GM18870 (cell line): Measurements from ENCODE around the gene INHA.

Source experiments
- ATAC-seq: cut with Tn5 transposase; IDR thresholded peaks from one replicate; pipeline ENCODE4 v1.9.1; 2021; ENCODE audit warnings: moderate library complexity; ENCODE audit not compliant: unreplicated experiment

The INHA gene

DNA sequence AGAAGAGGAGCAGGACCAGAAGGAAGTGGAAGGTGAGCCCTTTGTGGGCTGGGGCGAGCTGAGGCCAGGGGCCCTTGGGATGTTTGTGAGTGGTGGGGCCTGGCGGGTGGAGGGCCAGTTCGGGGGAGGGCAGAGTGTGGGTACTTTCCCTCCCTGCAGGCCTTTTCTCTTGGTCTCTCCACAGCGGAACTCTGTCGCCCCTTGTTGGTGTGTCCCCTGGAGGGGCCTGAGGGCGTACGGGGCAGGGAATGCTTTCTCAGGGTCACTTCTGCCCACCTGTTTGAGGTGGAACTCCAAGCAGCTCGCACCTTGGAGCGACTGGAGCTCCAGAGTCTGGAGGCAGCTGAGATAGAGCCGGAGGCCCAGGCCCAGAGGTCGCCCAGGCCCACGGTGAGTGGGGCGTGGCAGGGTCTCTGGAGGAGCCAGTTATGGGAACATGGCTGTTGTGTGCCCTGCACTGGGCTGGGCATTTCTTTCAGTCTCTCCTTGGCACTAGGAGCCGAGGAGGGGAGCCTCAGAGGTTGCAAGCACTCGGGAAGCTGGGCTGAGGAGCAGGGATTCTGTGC is 36.4 kb downstream of the INHA start:
- no peak for ATAC-seq

DNA sequence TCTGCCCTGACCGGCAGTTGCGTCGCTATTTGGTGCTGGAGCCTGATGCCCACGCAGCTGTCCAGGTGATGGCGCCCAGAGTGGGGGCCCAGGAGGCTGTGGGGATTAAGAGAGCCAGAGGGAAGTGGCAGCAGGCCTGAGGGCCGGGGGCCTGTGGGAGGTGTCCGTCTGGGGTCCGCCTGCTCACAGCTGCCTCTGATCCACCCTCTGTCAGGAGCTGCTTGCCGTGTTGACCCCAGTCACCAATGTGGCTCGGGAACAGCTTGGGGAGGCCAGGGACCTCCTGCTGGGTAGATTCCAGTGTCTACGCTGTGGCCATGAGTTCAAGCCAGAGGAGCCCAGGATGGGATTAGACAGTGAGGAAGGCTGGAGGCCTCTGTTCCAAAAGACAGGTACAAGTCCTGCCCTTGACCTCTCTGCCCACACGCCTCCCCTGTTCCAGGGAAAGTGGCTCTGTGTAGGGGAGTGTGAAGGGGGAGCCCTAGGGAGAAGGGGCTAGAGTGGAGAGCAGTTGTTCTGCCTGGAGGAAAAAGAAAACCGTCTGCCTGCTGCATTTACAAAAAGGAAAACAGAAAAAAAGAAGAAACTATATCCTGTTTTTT is 37.1 kb downstream of the INHA start:
- no peak for ATAC-seq

DNA sequence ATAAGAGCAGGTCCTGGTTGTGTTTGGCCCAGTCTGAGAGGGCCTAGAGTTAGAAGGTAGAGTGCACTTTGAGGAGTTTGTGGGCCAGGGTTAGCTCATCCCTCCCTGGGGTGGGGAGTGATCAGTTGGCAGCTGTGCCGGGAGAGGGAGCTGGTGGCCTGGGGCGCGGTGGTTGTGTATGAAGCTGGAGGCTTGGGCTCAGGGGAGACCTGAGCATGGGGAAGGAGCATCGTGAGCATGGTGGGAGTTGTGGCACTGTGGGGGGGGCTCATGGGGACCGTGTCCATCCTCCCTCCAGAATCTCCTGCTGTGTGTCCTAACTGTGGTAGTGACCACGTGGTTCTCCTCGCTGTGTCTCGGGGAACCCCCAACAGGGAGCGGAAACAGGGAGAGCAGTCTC is 39.2 kb downstream of the INHA start:
- no peak for ATAC-seq

DNA sequence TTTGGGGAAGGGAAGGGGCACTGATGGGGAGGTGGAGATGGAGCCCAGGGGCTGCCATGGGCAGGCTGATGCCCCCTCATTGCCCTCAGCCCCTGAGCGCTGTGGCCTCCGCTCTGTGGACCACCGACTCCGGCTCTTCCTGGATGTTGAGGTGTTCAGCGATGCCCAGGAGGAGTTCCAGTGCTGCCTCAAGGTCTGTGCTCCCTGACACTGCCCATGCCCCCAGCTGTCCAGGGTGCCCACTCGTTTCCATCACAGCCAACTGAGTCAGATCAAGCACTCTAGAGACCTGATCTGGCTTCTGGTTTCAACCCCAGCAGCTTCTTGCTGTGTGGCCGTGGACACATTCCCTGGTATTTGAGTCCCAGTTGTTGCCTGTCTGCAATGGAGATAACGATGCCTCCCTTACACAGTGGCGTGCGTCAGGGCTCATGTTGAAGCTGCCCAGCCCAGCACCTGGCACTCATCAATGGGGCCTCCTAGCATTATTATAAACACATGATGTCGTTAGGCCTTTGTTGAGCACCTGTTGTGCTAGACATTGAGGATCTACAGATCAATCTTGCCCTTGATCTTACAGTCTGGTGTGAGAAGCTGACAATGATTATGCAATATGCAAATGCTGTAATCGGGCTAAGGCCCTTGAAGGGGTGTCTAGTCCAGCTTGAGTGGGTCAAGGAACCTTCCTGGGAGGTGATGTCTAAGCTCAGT is 39.9 kb downstream of the INHA start:
- no peak for ATAC-seq

DNA sequence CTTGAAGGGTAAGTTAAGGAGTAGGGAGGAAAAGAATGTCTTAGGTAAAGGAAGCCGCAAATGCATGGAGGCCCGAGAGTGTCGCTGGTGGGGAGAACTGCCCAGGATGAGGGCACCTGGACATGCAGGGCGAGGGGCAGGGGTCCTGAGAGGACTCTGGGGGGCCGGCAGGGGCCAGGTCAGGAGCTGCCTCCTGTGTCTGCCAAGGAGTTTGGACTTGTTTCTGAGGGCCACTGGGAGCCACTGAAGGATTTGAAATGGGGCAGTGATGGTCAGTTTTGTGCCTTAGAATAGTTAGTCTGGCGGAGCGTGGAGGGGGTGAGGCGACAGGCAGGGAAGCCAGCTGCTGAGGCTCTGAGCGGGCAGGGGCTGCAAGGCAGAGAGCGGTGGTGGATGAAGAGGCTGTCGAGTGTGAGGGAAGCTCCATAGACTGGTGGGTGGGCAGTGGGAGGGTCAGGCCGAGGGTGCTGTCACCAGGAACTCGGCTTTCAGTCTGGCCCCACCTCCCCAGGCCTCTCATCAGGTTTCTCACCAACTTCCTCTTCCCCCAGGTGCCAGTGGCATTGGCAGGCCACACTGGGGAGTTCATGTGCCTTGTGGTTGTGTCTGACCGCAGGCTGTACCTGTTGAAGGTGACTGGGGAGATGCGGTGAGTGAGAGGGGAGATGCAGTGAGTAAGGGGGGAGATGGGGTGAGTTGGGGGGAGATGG is 40.6 kb downstream of the INHA start:
- ATAC-seq, result no peak

DNA sequence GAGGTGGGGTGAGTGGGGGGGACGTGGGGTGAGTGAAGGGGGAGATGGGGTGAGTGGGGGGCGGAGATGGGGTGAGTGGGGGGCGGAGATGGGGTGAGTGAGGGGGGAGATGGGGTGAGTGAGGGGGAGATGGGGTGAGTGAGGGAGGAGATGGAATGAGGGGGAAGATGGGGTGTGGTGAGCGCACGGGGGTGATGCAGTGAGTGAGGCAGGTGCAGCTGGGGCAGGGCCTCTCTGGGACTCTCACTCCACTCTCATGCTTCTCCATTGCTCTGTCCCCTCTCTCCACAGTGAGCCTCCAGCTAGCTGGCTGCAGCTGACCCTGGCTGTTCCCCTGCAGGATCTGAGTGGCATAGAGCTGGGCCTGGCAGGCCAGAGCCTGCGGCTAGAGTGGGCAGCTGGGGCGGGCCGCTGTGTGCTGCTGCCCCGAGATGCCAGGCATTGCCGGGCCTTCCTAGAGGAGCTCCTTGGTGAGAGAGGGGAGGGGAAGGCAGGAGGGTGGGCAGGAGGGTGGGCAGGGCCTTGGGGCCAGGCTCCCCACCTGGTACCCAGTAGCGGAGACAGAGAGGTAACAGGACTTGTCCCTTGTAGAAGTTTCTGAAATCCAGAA is 41.5 kb downstream of the INHA start:
- ATAC-seq, result no peak

DNA sequence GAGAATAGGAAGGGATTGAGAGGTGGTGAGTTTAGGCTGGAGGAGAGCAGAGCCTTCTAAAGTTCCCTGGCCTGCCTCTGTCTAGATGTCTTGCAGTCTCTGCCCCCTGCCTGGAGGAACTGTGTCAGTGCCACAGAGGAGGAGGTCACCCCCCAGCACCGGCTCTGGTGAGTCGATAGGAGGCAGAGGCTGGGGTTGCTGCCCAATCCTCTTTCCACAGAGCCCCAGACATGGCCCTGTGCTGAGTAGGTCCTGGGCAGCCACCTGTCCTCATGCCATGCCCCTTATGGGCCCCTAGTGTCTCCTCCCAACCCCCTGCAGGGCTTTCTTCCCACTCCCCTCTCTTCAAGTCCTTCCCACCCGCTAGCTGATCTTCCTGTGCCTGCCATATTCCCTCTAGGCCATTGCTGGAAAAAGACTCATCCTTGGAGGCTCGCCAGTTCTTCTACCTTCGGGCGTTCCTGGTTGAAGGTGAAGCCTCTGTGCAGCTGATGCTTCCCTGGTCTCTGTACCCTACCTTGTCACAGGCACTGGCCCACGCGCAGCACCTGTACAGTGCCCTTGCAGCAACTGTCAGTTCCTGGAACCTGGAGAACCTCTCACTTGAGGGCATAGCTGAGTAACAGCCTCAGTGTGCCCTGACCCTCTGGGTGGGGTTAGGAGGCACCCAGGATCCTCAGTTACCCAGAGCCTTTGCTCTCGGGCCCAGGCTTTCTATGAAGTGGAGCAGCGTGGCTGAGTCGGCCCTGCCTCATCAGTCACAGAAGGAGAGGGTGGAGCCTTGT is 42.2 kb downstream of the INHA start:
- no peak for ATAC-seq

DNA sequence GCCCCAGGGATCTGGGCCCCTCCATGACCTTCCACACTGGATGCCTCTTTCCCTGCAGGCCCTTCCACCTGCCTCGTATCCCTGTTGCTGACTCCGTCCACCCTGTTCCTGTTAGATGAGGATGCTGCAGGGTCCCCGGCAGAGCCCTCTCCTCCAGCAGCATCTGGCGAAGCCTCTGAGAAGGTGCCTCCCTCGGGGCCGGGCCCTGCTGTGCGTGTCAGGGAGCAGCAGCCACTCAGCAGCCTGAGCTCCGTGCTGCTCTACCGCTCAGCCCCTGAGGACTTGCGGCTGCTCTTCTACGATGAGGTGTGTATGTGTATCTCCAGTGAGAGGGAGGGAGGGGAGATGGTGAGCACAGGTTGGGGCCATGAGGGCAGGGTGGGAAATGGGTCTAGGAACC is 42.9 kb downstream of the INHA start:
- ATAC-seq, result no peak

DNA sequence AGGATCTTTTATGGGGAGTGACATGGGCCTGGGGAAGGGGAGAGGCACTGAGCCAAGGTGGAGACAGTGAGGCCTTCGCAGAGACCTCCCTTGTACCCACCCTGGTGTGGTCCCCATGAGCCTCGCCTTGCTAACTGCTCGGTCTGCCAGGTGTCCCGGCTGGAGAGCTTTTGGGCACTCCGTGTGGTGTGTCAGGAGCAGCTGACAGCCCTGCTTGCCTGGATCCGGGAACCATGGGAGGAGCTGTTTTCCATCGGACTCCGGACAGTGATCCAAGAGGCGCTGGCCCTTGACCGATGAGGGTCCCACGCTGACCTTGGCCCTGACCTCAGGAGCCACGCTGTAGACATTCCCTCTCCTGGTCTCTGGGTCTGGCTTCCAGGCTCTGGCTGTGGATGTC is 43.8 kb downstream of the INHA start:
- no peak for ATAC-seq

DNA sequence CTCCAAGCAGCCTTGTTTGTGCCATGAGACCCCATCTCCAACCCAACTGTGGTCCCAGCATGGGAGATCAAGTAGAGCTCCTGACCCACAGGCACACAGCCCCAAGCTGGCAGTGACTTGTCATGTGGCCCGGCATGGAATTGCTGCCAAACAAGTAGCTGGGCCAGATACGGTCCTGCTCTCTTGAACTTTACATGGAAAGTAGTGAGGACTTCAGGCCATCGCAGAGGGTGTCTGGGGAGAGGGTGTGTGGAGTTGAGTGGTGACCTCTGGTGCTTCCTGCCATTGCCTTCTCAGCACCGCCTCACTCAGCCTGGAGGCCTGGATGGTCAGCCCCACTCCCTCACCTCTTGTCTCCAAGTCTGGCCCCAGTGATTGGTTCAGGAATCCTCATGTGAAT is 44.4 kb downstream of the INHA start:
- ATAC-seq, result no peak

DNA sequence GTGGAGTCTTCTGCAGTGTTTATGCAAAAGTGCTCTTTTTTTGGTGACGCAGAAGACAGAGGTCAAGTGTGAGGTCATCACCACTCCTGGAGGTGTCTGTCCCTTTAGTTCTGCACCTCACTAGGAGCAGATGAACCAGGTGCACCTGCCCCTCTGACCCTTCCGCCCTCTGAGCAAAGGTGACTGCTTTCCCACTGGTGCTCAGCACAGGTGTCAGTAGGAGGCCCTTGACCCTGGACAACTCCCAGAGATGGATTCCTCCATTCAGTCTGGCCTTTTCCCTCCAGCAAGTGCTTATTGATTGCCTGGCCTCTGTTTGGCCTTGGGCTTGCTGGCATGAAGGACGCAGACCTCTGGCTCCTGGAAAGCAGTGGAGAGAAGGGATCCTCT is 46.6 kb downstream of the INHA start:
- ATAC-seq, result no peak

DNA sequence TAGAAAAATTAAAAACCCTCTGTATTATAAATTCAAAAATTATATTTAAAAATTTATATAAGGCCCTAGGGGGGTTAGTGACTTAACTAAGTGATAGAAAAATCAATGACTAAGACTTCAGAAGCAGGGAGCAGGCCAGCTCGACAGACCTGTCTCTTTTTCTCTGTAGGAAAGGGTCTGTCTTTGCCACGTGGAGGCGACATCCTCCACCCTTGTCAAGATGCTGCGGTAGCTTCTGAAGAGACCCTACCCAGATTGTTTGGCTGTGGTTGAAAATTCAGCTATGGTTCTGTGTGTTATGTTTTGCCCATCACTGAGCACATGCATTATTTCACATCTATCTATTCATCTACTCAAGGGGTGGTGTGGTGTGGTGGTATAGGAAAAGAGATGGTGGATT is 47.1 kb downstream of the INHA start:
- no peak for ATAC-seq

DNA sequence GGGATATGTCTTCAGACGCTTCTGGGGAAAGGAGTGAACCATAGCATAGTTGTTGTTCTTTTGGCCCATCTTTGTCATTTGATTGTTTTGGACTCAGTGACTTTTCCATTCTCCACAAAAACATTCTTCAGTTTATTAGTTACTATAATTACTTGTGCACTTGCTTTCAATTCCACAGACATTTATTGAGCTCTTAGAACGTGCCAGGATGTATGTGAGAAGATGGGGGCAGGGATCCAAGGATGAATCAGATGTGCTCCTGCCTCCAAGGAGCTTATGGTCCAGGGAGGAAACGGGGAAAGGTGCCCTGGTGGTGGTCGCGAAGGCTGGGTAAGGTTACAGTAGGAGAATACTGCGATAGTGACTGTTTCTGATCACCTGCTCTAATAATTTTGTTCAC is 48.4 kb downstream of the INHA start:
- ATAC-seq, result no peak

DNA sequence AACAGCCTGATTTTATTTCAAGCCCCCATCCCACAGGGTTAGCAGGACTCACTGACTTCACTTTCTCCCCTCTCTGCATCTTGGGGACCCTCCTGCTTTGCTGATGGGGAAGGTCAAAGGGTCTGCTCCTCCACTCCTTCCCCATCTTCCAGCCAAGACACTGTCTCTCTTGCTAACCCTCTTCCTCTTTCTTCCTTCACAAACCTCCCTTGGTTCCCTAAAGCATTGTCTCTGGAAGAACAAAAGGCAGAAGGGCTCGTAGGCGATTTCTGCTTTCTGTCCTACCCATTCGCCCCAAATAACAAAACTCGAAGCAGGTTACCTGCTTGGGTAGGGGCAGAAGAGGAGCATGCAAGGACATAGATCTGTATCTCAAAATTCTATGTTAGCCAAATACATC is 49.8 kb downstream of the INHA start:
- no peak for ATAC-seq

DNA sequence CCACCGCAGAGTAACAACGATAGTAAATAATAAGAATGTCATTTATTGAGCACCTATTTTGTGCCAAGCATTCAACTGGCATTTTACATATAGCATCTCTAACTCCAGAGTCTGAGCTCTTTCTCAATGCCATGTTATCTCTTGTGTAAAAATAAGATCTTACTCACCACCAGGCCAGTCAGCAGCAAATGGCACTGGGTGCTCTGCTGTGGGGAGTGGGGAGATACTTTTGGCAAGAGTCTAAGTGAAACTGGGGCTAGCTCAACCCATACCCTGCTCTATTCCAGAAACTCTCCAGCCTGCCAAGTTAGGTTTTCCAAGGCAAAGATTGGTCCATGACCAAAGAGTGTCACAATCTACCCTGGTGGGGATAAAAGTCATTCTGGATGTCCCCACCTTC is 50.4 kb downstream of the INHA start:
- no peak for ATAC-seq

DNA sequence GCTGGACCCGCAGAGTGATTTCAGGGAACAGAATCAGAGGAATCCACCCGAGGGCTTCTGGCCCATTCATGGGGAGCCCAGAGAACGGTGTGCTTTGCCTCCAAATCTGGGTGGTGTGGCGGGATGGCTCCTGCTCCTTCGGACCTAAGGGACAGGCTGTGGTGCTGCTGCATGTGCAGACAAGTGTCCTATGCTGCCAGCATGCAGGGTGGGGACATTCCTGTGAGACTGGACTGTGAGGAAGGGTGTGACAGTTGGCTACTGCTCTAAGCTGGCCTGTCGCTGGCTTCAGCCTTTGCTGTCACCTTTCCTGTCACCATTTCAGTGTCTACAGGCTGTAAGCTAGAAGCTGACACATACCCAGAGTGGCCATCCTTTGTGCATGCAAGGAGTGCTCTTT is 52.5 kb downstream of the INHA start:
- ATAC-seq, result no peak

DNA sequence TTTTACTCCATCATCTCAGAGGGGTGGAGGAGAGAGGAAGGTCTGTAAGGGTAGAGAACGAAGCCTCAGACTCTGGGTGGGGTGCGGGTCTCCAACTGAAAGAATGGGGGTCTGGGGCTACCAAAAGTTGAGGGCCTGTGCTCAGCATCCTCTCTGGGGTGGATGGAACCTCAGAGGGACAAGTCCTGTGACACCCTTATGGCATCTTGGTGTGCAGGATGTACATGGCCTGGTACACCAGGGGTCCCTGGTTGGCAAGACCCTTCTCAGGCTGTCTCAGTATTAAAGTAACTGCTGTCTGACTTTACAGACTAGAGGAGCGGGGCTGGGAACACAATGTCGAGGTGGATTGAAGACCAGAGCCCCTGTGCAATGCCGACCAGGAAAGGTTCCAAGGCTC is 53.1 kb downstream of the INHA start:
- no peak for ATAC-seq
